A549 treated with AZD2906 at 1 μM for 4 hours (cell line): ENCODE data around the gene METTL14. TPM values are rescaled to one million over a fixed set of nuclear protein-coding genes. Genes with fewer than 3 reads are reported as not detected.

Source experiments
- total RNA-seq: library from RNA; stranded (reverse); fragments of 200-300 nt; extraction: Qiagen RNA extraction; gene quantifications from 5 replicates; pipeline ENCODE4 v1.2.3, GENCODE V29; 2022

METTL14 gene
- total RNA-seq, result 12.8 to 18.2 TPM (median 15.1 TPM) in 5 replicates

DNA sequence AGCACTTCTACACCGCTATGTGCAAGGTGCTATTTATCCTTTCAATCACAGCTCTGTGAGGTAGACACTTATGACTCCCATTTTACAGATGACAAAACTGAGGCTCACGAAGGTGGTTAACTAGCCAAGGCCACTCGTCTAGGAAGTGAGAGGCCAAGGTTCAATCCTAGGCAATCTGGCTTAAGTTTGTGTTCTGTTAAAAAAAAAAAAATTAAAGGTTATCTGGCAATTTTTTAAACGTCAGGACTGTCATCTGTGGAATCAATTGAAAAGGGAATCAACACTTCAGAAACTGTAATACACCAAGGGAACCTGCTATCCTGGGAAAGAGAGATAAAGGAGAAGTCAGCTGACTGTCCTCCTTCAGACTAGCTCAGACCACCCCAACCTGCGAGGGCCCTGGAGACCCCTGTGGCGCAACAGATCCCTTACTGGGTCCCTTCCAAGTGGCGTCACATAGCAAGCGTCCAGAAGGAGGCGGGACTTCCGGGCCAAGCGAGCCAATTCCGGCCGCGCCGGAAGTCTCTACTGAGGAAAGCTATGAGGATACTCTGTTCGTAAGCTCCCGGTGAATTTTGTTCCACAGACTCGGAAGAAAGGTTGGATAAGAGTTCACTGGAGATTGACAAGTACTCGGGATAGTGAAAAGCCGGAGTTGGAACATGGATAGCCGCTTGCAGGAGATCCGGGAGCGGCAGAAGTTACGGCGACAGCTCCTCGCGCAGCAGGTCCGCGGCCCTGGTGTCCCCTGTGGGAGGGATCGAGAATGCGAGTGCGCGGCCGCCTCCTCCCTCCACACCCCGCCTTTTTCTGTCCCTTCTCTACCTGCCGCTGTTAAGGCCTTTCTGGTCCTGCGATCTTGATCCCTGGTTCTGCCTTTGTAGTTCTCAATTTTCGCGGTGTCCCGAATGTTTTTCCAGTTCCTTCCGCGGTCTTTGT, at the start of gene METTL14:
Gene METTL14, plus strand, starts transcription at position 520 of the 939 bp plus-strand sequence. Its CDS starts 143 bp downstream, at position 663.

Other genes with a start within 250 kb of the METTL14 start
- 12.7 to 17.7 TPM (median 15.6 TPM) in 5 replicates for gene SEC24D, start 150.7 kb downstream of the METTL14 start, total RNA-seq
- 0.56 to 0.98 TPM (median 0.94 TPM) in 5 replicates for gene SYNPO2, start 203.5 kb downstream of the METTL14 start, total RNA-seq